Muscle of back (tissue), 11 donors: Measurements from ENCODE around the gene SH3RF3. TPM values are rescaled to one million over a fixed set of nuclear protein-coding genes. Genes with fewer than 3 reads are reported as not detected.

Experiments used
- DNase-seq, 3 donors: peaks; one replicate each; pipeline versions ENCODE4 v3.0.0 to v3.0.0-alpha.2; 2013
- polyA plus RNA-seq, 10 donors: library from polyadenylated mRNA; unstranded; fragments of 120-200 nt; gene quantifications; one replicate each; pipeline ENCODE4 v1.2.1, GENCODE V29; 2013; ENCODE audit not compliant: insufficient read length in 10 of 10

Gene SH3RF3
- polyA plus RNA-seq, 10 donors: 3.8 to 7.0 (median 4.7) TPM

DNA sequence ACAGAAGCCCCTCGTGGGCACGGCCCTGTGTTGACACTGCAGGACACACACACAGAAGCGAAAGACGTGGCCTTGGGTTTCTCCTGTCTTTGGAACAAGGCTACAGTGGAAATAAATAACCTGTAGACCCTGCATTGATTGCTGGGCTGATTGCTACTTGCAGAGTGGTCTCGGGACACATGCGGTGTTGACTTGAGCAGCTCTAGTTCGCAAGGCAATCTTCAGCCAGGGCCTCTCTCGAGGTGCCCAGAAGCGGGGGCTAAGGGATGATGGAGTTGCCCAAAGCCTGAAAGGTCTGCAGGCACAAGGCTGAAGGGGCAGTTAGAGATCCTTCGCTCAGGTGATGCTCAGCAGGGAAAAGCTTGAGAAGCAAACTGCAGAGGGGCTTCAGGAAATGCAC is 304.5 kb downstream of the SH3RF3 start:
- no peak for DNase-seq

DNA sequence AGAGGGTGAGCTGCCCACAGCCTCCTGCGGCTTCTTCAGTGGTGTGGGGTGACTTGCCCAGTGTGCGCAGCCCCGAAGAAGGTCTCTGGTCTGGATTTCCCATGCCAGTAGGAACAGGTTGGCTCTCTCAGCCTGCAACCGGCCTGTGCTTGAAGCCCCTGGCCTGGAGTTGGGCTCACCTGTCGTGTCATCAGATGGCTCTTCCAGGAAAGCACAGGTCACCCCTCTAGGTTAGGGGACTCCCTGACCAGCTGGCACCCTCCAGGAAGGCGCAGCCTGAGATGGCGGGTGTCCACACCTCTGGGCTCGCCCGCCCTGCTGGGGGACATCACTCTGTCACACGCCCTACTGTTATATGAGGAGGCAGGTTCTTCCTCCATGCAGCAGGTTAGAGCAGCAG is 304.9 kb downstream of the SH3RF3 start:
- DNase-seq: no peak

DNA sequence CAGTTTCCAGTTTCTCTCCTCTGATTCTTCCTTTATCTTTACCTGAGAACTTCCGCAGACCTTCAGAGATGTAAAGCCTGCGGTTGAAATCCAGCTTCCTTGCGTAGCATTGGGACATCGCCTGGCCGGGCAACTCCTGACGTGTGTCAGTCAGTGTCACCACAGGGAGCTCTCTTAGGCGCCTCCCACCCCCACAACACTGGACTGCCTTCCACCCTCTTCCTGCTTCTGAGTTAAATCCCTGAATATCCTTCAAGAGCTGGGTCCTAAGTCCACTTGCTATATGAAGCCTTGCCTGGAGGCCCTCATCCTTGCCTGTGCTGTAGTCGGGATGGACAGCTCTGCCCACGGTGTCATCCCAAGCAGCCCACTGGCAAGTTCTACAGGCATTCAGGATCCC is 305.3 kb downstream of the SH3RF3 start:
- no peak for DNase-seq

DNA sequence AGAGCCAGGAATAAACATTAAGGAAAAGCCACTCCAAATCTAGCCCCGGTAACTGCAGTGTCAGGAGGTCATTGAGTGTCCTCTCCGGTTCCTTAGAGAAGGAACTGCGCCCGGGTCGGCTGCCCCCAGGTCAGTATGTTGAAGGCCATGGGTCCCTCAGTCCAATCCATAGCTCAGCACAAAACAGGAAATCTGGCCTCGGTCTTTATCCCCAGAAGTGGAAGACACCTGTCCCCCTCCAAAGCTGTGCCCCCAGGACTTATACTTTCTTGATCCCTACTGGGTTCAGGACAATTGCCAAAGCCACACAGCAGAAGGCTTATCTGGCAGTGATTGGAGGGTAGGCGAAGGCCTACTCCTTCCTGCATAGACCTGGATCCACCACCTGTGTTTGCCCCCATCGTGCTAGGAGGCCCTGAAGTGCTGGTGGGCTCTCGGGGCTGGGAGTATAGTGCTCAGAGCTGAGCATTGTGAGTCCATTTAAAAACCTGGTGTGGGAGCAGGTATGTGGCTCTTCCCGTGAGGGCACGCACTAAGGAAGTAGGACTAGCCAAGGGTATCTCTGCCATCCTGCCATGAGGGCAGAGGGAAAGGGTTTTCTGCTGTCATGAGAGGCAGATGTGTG is 306.2 kb downstream of the SH3RF3 start:
- no peak for DNase-seq

DNA sequence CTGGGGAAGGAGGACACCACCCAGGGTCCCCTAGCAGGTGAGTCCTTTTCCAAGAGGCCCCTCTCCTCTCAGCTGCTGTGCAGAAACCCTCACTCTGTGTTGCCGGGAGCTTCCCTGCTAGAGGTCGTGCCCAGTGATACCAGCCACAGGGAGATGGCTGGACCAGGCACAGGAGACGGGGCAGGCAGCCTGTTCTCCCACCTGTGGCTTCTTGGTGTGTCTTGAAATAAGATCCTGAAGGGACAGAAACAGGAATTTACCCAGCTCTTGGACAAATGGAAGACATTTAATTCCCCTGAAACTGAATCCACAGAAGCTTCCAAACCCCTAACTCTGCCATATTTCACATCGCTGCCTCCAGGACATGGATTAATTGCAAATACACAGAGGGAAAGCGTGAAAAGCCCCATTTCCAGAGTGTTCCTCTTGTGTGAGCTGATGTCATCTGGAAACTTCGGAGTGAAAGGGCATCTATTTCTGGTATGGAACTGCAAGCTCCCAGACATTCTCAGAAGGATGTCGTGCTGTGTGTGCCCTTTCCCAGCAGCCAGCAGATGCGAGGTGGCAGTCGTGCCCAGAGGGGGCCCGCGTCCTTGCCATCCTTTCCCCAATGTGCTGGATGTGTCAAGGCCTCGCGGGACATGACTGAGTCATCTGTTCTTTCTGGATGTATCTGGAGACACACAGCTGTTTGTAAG is 307.0 kb downstream of the SH3RF3 start:
- peak; percentile 47 to 76 (median 55) for DNase-seq

- peak in 1 of 3 donors; percentile 24 for DNase-seq
Measured at GRCh38 chr2:109436610-109437225, 307.7 kb downstream of the SH3RF3 start.

- no peak for DNase-seq
Measured at GRCh38 chr2:109437325-109438090, 308.5 kb downstream of the SH3RF3 start.

GRCh38 chr2:109438146-109438545 is 309.1 kb downstream of the SH3RF3 start:
- no peak for DNase-seq

GRCh38 chr2:109438773-109439389 is 309.9 kb downstream of the SH3RF3 start:
- peak in 1 of 3 donors; percentile 26 for DNase-seq

DNA sequence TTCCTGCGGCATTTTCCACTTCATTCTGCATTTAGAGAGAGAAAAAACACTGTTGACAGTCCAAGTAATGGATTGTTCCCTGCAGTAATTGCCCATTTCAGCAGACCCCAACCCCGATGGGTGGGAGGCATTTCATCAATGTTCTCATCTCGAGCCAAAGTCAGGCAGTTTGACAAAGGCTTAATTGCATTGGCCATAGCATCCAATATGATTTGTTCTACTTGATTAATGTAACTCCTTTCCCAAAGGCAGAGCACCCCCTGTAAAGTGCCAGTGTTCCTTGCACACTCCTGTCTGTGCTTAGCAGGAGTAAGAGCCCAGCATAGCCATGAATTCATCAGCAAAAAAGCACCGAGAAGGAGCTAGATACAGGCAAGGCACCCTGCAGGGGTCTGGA is 310.4 kb downstream of the SH3RF3 start:
- no peak for DNase-seq

GRCh38 chr2:109439986-109440385 is 311.0 kb downstream of the SH3RF3 start:
- no peak for DNase-seq

- DNase-seq: no peak
Measured at GRCh38 chr2:109440499-109441156, 311.6 kb downstream of the SH3RF3 start.

GRCh38 chr2:109442715-109443319 is 313.8 kb downstream of the SH3RF3 start:
- DNase-seq: no peak

DNA sequence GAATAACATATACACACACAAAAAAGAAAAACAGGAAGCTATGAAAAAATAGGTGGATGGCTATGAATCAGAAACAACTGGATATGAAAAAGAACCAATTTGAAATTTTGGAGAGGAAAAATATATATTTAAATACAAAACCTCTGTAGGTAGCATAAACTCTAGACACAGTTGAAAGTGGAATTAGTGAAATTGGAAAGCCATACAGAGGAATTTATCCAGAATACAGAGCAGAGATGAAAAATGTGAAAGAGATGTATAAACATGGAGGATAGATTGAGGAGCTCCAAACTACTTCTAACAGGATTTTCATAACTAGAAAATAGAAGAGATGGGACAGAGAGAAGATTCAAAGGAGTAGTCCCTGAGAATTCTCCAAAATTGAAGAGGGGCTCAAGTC is 315.9 kb downstream of the SH3RF3 start:
- no peak for DNase-seq

DNA sequence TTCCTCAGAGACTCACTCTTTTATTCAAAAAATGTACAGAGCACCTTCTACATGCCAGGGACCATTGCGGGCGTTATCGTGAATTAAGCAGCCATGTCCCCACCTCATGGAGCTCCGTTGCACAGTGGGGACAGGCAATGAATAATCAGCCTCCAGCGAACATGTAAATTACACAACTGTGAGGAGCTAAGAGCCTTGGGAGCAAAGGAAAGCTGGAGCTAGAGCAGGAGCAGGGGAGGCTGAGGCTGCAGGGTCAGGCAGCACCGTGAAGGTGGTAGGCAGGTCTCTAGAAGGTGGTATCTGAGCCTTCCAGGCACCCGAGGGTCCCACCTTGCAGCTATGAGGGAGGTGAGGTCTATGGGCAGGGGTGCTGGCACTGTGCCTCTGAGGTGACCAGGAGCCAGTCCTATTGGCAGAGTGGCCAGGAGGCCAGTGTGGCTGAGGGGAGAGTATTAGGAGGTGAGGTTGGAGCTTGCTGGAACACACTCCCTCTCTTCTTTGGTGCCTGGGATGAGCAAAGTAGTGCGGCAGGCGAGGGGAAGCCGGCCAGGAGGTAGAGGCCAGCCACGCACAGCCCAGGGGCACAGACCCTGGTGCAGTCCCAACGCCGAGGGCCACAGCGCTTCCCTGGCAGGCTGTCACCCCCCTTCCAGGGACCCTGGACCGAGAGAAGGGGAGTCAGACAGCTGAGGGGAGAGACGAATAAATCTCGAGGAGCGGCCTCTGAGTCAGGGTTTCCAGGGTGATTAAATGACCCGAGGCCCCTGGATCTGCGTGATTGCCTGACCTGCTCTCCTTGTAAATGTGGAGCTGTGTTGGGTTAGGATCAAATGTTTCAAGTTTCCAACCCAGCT is 317.5 kb downstream of the SH3RF3 start:
- no peak for DNase-seq

GRCh38 chr2:109447251-109447661 is 318.3 kb downstream of the SH3RF3 start:
- DNase-seq: peak in 2 of 3 donors; percentile 49 to 87

- no peak for DNase-seq
Measured at GRCh38 chr2:109447776-109448175, 318.8 kb downstream of the SH3RF3 start.

- DNase-seq: no peak
Measured at GRCh38 chr2:109448207-109448606, 319.2 kb downstream of the SH3RF3 start.

- peak; percentile 47 to 55 (median 52) for DNase-seq
Measured at GRCh38 chr2:109448946-109449788, 320.2 kb downstream of the SH3RF3 start.
